ENCODE data around the gene PAX5.

The PAX5 gene

GRCh38 chr9:36848946-36849345 is 185.1 kb downstream of the PAX5 start:
- no peak for DNase-seq

- no peak for DNase-seq
These were observed 186.0 kb downstream of the PAX5 start for GRCh38 chr9:36847781-36848673.

GRCh38 chr9:36846621-36847020 is 187.4 kb downstream of the PAX5 start:
- no peak for DNase-seq

GRCh38 chr9:36845844-36846243 is 188.2 kb downstream of the PAX5 start:
- no peak for DNase-seq

- no peak for DNase-seq
These were observed 189.1 kb downstream of the PAX5 start for GRCh38 chr9:36844961-36845360.

- DNase-seq = no peak
These were observed 190.1 kb downstream of the PAX5 start for GRCh38 chr9:36843964-36844363.

- no peak for DNase-seq
These were observed 191.2 kb downstream of the PAX5 start for GRCh38 chr9:36842560-36843530.

- no peak for DNase-seq
These were observed 193.1 kb downstream of the PAX5 start for GRCh38 chr9:36840898-36841536.

- no peak for DNase-seq
These were observed 194.8 kb downstream of the PAX5 start for GRCh38 chr9:36839131-36839885.

- DNase-seq = no peak
These were observed 196.3 kb downstream of the PAX5 start for GRCh38 chr9:36837431-36838405.

- no peak for DNase-seq
These were observed 197.6 kb downstream of the PAX5 start for GRCh38 chr9:36836486-36836885.

- no peak for DNase-seq
These were observed 198.6 kb downstream of the PAX5 start for GRCh38 chr9:36835271-36835996.

- DNase-seq = no peak
These were observed 199.3 kb downstream of the PAX5 start for GRCh38 chr9:36834736-36835135.

- no peak for DNase-seq
These were observed 200.1 kb downstream of the PAX5 start for GRCh38 chr9:36833954-36834353.

GRCh38 chr9:36832164-36832795 is 201.8 kb downstream of the PAX5 start:
- DNase-seq = no peak

- DNase-seq = no peak
These were observed 202.5 kb downstream of the PAX5 start for GRCh38 chr9:36831381-36832161.

- DNase-seq = no peak
These were observed 205.5 kb downstream of the PAX5 start for GRCh38 chr9:36828611-36829013.

GRCh38 chr9:36827593-36827992 is 206.5 kb downstream of the PAX5 start:
- no peak for DNase-seq

GRCh38 chr9:36826581-36826980 is 207.5 kb downstream of the PAX5 start:
- no peak for DNase-seq

All from activated effector memory CD4-positive, alpha-beta T cell treated with Interleukin-2 at 50 U/mL for 16 hours (primary cell).